A549 treated with CORT108297 at 1 μM for 4 hours (cell line): Measurements from ENCODE around the gene TUBAL3. TPM values are rescaled to one million over a fixed set of nuclear protein-coding genes. Genes with fewer than 3 reads are reported as not detected.

ENCODE experiments used
- total RNA-seq: library from RNA; stranded (reverse); fragments of 200-300 nt; extraction: Qiagen RNA extraction; gene quantifications from 5 replicates; pipeline ENCODE4 v1.2.3, GENCODE V29; 2022

TUBAL3 gene
- total RNA-seq, result 0.23 to 0.57 TPM (median 0.39 TPM) in 5 replicates

DNA sequence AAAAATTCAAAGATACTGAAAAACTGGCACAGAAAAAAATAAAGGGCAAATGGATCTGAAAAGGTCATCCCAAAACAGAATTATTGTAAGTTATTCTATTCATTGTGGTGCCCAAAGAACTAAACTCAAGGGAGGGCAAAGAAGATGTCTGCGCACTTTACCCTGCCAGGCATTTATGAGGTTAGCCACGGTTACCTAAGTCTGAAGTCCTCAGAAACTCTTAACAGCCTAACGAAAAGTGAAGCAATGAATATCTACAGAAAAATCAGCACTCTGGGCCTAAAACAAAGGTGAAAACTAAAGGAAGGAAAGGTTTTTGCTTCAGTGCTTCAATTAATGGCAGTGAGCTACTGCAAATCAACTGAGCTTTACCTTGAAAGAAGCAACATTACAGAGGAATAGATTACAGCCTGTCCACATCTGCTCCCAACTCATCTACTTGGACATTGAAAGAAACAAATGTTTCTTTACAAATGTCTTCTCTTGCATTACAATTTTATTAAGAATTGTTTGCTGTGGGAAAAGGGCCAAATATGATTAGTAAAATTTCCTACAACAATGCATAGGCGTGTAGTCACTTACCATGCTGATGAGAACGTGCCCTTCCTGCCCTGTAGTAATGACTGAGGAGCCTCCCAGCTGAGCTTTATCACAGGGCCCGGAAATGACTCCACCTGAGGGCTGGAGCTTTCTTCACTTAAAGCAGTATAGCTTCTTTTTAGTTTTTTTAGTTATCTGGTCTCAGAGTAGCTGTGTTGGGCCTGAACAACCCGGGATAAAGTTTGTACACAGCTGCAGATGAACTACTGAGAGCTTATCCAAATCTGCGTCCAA lies at the start of gene TUBAL3:
Gene TUBAL3, minus strand, starts transcription at position 621 of the 834 bp plus-strand sequence. Its CDS starts 36 bp downstream, at position 585.

GRCh38 chr10:5412277-5412941 lies 7.8 kb upstream of the TUBAL3 start, which contains the start of gene NET1:
NET1 (plus strand) TSS chr10:5412557; CDS start chr10:5412693, 136 bp downstream.

DNA sequence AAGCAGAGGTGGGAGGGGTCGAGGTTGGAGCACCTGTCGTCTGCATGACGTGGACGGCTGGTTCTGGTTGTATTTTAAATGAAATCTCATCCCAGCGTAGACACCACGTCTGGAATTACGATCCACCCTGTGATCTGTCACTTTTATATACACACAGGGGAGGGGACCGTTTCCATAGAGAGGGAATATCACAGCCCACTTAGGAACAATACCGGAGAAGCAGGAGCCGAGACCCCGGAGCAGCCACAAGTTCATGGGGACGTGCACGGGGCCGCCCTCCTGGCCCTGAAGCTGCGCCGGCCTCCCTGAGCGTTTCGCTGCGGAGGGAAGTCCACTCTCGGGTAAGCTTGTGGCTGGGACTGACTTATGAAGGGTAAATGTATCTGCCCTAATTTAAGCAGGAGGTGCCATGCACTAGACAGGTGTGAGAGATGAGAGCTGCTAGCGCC lies 39.7 kb downstream of the TUBAL3 start, which contains the start of gene UCN3:
Gene UCN3, plus strand, starts transcription at position 77 of the 449 bp plus-strand sequence. CDS start 8,755 bp downstream, outside the sequence.

Other genes starting within 250 kb of the TUBAL3 start
- gene AKR1C8, start 219.7 kb downstream of the TUBAL3 start, total RNA-seq, result 0.09 to 0.42 TPM (median 0.15 TPM) in 4 of 5 replicates, not detected in the other
- 0.22 to 0.42 TPM (median 0.30 TPM) in 5 replicates for gene AKR1C4, start 208.0 kb downstream of the TUBAL3 start, total RNA-seq
- gene UCN3, start 39.9 kb downstream of the TUBAL3 start, total RNA-seq, result not detected in 5 replicates
- 53.0 to 74.1 TPM (median 68.4 TPM) in 5 replicates for gene NET1, start 7.7 kb upstream of the TUBAL3 start, total RNA-seq
- gene CALML5, start 94.7 kb upstream of the TUBAL3 start, total RNA-seq, result not detected in 5 replicates
- 0.02 TPM in 1 of 5 replicates, not detected in the others for gene CALML3, start 120.1 kb upstream of the TUBAL3 start, total RNA-seq